GM12878 (cell line): ENCODE measurements around the gene SPEG. TPM values are rescaled to one million over a fixed set of nuclear protein-coding genes. Genes with fewer than 3 reads are reported as not detected.

ENCODE experiments used
- ATAC-seq: fragments of 200-7000 bp; cut with Tn5 transposase; 3 replicates; pipeline ENCODE4 v1.9.1; 2020; ENCODE audit warnings: mild to moderate bottlenecking, moderate library complexity
- BruUV-seq: library from RNA; stranded (reverse); fragments of 400-500 nt; replicated peaks from 2 replicates; lab custom pipeline; 2021; lab: Mats Ljungman, UMichigan
- CTCF ChIA-PET: fragments of 300-600 bp; sonication (Branson Sonifier 250); formaldehyde crosslinking; extraction: SDS; loops from one replicate; lab custom pipeline; 2021; ENCODE audit warnings: inconsistent platforms; lab: Yijun Ruan, JAX
- POLR2A ChIA-PET: fragments of 350-600 bp; formaldehyde crosslinking; extraction: SDS; loops from one replicate; lab custom pipeline; 2021; ENCODE audit warnings: inconsistent platforms; lab: Charles Lee
- RAD21 ChIA-PET: fragments of 300-600 bp; sonication (Branson Sonifier 250); formaldehyde crosslinking; loops from one replicate; lab custom pipeline; 2023; ENCODE audit warnings: antibody characterized with exemption; ENCODE audit not compliant: unreplicated experiment; lab: Charles Lee
- SMC1A ChIA-PET: fragments of 300-600 bp; sonication (Branson Sonifier 250); formaldehyde crosslinking; loops from one replicate; lab custom pipeline; 2023; ENCODE audit not compliant: unreplicated experiment, uncharacterized antibody; lab: Charles Lee
- DNase-seq: peaks from one replicate; pipeline ENCODE4 v3.0.0-alpha.2; 2011; ENCODE audit warnings: low read depth, low spot score
- FAIRE-seq: peaks from 3 replicates; lab custom pipeline; 2011; peaks lifted over from hg19 to GRCh38; lab: Jason Lieb, UNC
- H2AFZ ChIP-seq: 2 replicates; pipeline ENCODE4 v1.6.0; 2011; ENCODE audit warnings: low read depth, low read length, control low read depth; ENCODE audit not compliant: control insufficient read depth
- H3K27ac ChIP-seq: 2 replicates; pipeline ENCODE4 v1.5.1; 2011; ENCODE audit warnings: control low read depth; ENCODE audit not compliant: control insufficient read depth, insufficient read depth
- H3K27me3 ChIP-seq, 2 experiments: replicated peaks in 1 of 2; 2 replicates each; pipeline versions ENCODE4 v1.6.0 to v1.6.1; 2011; ENCODE audit warnings: low read length in 1 of 2; ENCODE audit not compliant: control insufficient read depth in 2 of 2, insufficient read depth in 2 of 2
- H3K36me3 ChIP-seq, 2 experiments: 2 replicates each; pipeline ENCODE4 v1.5.1; 2011; ENCODE audit warnings: low read length in 1 of 2; ENCODE audit not compliant: control insufficient read depth in 2 of 2, insufficient read depth in 2 of 2
- H3K4me1 ChIP-seq: 2 replicates; pipeline ENCODE4 v1.6.1; 2011; ENCODE audit warnings: mild to moderate bottlenecking, low read length, moderate library complexity, mixed read lengths; ENCODE audit not compliant: control insufficient read depth, insufficient read depth
- H3K4me2 ChIP-seq: 2 replicates; pipeline ENCODE4 v1.6.0; 2011; ENCODE audit warnings: control low read depth; ENCODE audit not compliant: control insufficient read depth, insufficient read depth
- H3K4me3 ChIP-seq: fragments of 200-600 bp; sonication (generic); 2 replicates; pipeline ENCODE4 v1.5.1; 2016
- H3K79me2 ChIP-seq: 2 replicates; pipeline ENCODE4 v1.6.0; 2011; ENCODE audit warnings: low read length; ENCODE audit not compliant: control insufficient read depth, insufficient read depth
- H3K9ac ChIP-seq: 2 replicates; pipeline ENCODE4 v1.8.0; 2011; ENCODE audit warnings: low read length, control low read depth, mixed read lengths; ENCODE audit not compliant: control insufficient read depth, insufficient read depth
- H3K9me3 ChIP-seq: replicated peaks from 3 replicates; pipeline ENCODE4 v1.5.1; 2011; ENCODE audit warnings: mild to moderate bottlenecking, low read length; ENCODE audit not compliant: control insufficient read depth, insufficient read depth
- H4K20me1 ChIP-seq: 2 replicates; pipeline ENCODE4 v1.6.0; 2011; ENCODE audit not compliant: control insufficient read depth, insufficient read depth
- HDAC6 ChIP-seq: fragments of 200-600 bp; sonication (generic); IDR thresholded peaks from one replicate; pipeline ENCODE4 v1.8.0; 2017; ENCODE audit warnings: antibody characterized with exemption; ENCODE audit not compliant: unreplicated experiment
- JUND ChIP-seq: IDR thresholded peaks from 2 replicates; pipeline ENCODE4 v1.6.1; 2012; ENCODE audit warnings: low read depth, mild to moderate bottlenecking, low read length, improper control_type of control experiment, moderate library complexity
- SIX5 ChIP-seq: IDR thresholded peaks from 2 replicates; pipeline ENCODE4 v1.6.1; 2011; ENCODE audit warnings: mild to moderate bottlenecking, low read depth, low read length, moderate library complexity; ENCODE audit not compliant: severe bottlenecking
- WGBS: methylation state at CpG from one replicate; pipeline ENCODE4 v1.1.6; 2016; ENCODE audit warnings: low lambda C conversion rate; ENCODE audit not compliant: insufficient replicate concordance, insufficient coverage; ENCODE audit errors: missing lambda C conversion rate; 5-methylcytosine and 5-hydroxymethylcytosine counted together
- in situ Hi-C: fragments of 300-500 bp; cut with MboI; formaldehyde crosslinking; loops from 9 replicates; pipeline ENCODE4 v1.14.3; 2018; ENCODE audit warnings: mixed read lengths
- intact Hi-C: fragments of 100-400 bp; cut with micrococcal nuclease; formaldehyde crosslinking; loops from one replicate; pipeline ENCODE4 v1.14.2; 2022; ENCODE audit not compliant: unreplicated experiment
- polyA plus RNA-seq, 11 experiments: library from polyadenylated mRNA; depleted of rRNA in 4 of 11; unstranded in 6 of 11; stranded (reverse) in 5 of 11; fragments of >200 nt; fragmentation: Nextera tagmentation in 4 of 11; fragmentation: Illumina TruSeq in 1 of 11; extraction: Ambion mirVana in 4 of 11; extraction: Trizol in 1 of 11; gene quantifications; 1 replicate in 1 of 11; 2 replicates in 10 of 11; pipeline versions ENCODE4 v1.2.1 to v1.2.3, GENCODE V29; 2011 to 2016; ENCODE audit warnings: inconsistent platforms in 2 of 11, missing spikeins in 2 of 11, low read depth in 1 of 11
- total RNA-seq, 4 experiments: library from RNA; depleted of rRNA in 3 of 4; stranded (reverse); fragments of >200 nt in 3 of 4; fragmentation: Illumina TruSeq in 1 of 4; extraction: Trizol in 1 of 4; gene quantifications; 2 replicates each; pipeline versions ENCODE4 v1.2.1 to v1.2.3, GENCODE V29; 2013 to 2021
- TF ChIP-seq, protein P1 (sequence below): IDR thresholded peaks from 2 replicates; pipeline ENCODE4 v1.6.1; 2012; ENCODE audit warnings: mild to moderate bottlenecking, low read depth, low read length

Gene SPEG
- total and polyA plus RNA-seq, 10 of the 15 experiments (the other 5 are each of a cell fraction or from before 2014, with no cell fraction given) = 0.03 to 0.28 TPM; not detected in 8

GRCh38 chr2:219443016-219443696 is 8.5 kb downstream of the SPEG start:
- Histone ChIP-seq H3K9ac (no peak overlapping the region), H3K9me3 (no peaks in the 10 kb centered on the region), H3K27ac (no peak overlapping the region), H3K36me3 (no peaks in the 10 kb centered on the region), H2AFZ (no peak overlapping the region), H3K4me2 (no peak overlapping the region), H3K27me3 (peaks cover 5 to 13% of the 10 kb centered on the region in 2 experiments), H3K79me2 (no peaks in the 10 kb centered on the region), H4K20me1 (no peaks in the 10 kb centered on the region), H3K4me3 (no peak overlapping the region), H3K4me1 (no peaks in the 10 kb centered on the region)
- TF ChIP-seq JUND (no peak), HDAC6 (no peak), SIX5 (no peak)
- TF ChIP-seq, protein P1, sequence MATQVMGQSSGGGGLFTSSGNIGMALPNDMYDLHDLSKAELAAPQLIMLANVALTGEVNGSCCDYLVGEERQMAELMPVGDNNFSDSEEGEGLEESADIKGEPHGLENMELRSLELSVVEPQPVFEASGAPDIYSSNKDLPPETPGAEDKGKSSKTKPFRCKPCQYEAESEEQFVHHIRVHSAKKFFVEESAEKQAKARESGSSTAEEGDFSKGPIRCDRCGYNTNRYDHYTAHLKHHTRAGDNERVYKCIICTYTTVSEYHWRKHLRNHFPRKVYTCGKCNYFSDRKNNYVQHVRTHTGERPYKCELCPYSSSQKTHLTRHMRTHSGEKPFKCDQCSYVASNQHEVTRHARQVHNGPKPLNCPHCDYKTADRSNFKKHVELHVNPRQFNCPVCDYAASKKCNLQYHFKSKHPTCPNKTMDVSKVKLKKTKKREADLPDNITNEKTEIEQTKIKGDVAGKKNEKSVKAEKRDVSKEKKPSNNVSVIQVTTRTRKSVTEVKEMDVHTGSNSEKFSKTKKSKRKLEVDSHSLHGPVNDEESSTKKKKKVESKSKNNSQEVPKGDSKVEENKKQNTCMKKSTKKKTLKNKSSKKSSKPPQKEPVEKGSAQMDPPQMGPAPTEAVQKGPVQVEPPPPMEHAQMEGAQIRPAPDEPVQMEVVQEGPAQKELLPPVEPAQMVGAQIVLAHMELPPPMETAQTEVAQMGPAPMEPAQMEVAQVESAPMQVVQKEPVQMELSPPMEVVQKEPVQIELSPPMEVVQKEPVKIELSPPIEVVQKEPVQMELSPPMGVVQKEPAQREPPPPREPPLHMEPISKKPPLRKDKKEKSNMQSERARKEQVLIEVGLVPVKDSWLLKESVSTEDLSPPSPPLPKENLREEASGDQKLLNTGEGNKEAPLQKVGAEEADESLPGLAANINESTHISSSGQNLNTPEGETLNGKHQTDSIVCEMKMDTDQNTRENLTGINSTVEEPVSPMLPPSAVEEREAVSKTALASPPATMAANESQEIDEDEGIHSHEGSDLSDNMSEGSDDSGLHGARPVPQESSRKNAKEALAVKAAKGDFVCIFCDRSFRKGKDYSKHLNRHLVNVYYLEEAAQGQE = no peak
- ChIA-PET CTCF (no interaction called here), POLR2A (no interaction called here), RAD21 (no interaction called here), SMC1A (no interaction called here)
- in situ Hi-C loops = no loop called here
- WGBS = 45% methylated on average over 11 of the region's 12 CpGs
- FAIRE-seq (no peak), DNase-seq (no peak), ATAC-seq (no peak)
- intact Hi-C loops = no loop called here
- no TSS peak for BruUV-seq
